ENCODE data around the gene HCRT. TPM values are rescaled to one million over a fixed set of nuclear protein-coding genes. Genes with fewer than 3 reads are reported as not detected.

The HCRT gene
- total RNA-seq, 3 donors from 2014 or later (not counting 1 experiment from before 2014, with no cell fraction given) = not detected

DNA sequence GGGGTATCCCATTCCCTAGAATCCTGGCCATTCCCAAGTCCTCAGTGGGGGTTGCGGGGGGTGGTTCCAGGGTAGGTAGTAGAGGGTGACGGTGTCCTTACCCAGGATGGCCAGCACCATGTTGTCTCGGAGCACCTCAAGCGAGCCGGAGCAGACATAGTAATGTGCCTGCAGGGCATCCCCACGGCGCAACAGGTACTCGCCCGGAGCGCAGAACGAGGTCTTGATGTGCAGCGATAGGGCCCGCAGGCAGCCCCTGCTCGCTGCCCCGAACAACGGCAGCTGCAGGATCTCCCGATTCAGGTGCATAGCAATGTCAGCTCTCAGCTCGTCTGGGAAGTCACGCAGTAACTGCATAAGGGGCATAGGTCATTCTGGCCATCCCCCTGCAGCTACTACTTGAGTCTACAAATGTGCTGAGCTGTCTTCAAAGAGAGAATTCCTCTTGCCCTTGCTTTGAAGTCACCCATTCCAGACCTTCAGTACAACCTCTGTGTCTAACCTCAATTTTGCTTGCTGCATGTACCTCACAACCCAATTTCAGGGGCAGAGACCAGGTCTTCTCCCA, 19.0 kb downstream of the HCRT start:
- Mint-ChIP-seq H3K4me3 (no peak overlapping the region), H3K9me3 (no peaks in the 10 kb centered on the region), H3K27me3 (ENCODE audit: low read depth in 2 of 2) (peaks cover 0 to 6% of the 10 kb centered on the region in 2 donors), H3K27ac (no peak overlapping the region), H3K36me3 (no peaks in the 10 kb centered on the region), H3K4me1 (peaks cover 0 to 4% of the 10 kb centered on the region in 2 donors)
- WGBS (ENCODE audit: insufficient coverage) = 95% methylated on average over 19 of the region's 19 CpGs
- Histone ChIP-seq H3K36me3 (ENCODE audit: control insufficient read depth, insufficient read depth, low read length) (no peaks in the 10 kb centered on the region), H3K4me1 (ENCODE audit: control insufficient read depth, insufficient read depth, low read length) (peaks cover 6% of the 10 kb centered on the region), H3K27ac (ENCODE audit: low read length) (no peak overlapping the region), H3K4me3 (ENCODE audit: low read length) (no peak overlapping the region), H3K27me3 (ENCODE audit: control insufficient read depth, insufficient read depth, low read length) (no peaks in the 10 kb centered on the region), H3K9me3 (ENCODE audit: control insufficient read depth, insufficient read depth, low read length) (no peaks in the 10 kb centered on the region)
- ATAC-seq = no peak
- no peak for DNase-seq
- intact Hi-C loops (cut with micrococcal nuclease) = no loop called here
- TF ChIP-seq, protein P1, sequence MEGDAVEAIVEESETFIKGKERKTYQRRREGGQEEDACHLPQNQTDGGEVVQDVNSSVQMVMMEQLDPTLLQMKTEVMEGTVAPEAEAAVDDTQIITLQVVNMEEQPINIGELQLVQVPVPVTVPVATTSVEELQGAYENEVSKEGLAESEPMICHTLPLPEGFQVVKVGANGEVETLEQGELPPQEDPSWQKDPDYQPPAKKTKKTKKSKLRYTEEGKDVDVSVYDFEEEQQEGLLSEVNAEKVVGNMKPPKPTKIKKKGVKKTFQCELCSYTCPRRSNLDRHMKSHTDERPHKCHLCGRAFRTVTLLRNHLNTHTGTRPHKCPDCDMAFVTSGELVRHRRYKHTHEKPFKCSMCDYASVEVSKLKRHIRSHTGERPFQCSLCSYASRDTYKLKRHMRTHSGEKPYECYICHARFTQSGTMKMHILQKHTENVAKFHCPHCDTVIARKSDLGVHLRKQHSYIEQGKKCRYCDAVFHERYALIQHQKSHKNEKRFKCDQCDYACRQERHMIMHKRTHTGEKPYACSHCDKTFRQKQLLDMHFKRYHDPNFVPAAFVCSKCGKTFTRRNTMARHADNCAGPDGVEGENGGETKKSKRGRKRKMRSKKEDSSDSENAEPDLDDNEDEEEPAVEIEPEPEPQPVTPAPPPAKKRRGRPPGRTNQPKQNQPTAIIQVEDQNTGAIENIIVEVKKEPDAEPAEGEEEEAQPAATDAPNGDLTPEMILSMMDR (IDR thresholded peaks at IDR 0.05) = no peak

DNA sequence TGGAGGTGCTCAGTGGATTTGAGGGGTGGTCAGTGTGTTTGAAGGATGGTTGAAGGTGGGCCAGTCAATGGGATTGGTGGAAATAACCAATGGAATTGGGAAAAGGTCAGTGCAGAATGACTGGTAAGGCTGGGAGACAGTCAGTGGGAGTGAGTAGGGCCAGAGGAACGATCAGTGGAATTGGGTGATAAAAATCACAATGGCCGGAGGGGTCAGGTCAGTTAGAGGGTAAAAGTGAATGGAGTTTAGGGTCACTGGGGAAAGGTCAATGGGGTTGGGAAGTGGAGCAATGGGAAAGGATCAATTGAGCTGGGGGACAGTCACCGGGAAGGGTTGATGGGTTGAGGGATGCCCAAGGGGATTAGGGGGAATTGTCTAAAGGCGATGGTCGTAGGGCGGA, 19.5 kb downstream of the HCRT start:
- ATAC-seq (no peak), DNase-seq (no peak)
- no peak overlapping the region for H3K4me3 ChIP-seq (ENCODE audit: low read length)
- H3K27ac ChIP-seq (ENCODE audit: low read length) = no peak overlapping the region
- no peaks in the 10 kb centered on the region for H3K27me3 ChIP-seq (ENCODE audit: control insufficient read depth, insufficient read depth, low read length)
- H3K4me1 ChIP-seq (ENCODE audit: control insufficient read depth, insufficient read depth, low read length) = peaks cover 8% of the 10 kb centered on the region
- H3K27me3 Mint-ChIP-seq (ENCODE audit: low read depth in 2 of 2) = peaks cover 0 to 6% of the 10 kb centered on the region in 2 donors
- TF ChIP-seq, protein P1 (IDR thresholded peaks at IDR 0.05) = no peak
- H3K9me3 Mint-ChIP-seq = no peaks in the 10 kb centered on the region
- no peaks in the 10 kb centered on the region for H3K36me3 ChIP-seq (ENCODE audit: control insufficient read depth, insufficient read depth, low read length)
- no peaks in the 10 kb centered on the region for H3K36me3 Mint-ChIP-seq
- no peak overlapping the region for H3K4me3 Mint-ChIP-seq
- no peaks in the 10 kb centered on the region for H3K9me3 ChIP-seq (ENCODE audit: control insufficient read depth, insufficient read depth, low read length)
- WGBS (ENCODE audit: insufficient coverage) = 96% methylated on average over 6 of the region's 6 CpGs
- intact Hi-C loops (cut with micrococcal nuclease) = no loop called here
- H3K4me1 Mint-ChIP-seq = peaks cover 0 to 4% of the 10 kb centered on the region in 2 donors
- no peak overlapping the region for H3K27ac Mint-ChIP-seq

DNA sequence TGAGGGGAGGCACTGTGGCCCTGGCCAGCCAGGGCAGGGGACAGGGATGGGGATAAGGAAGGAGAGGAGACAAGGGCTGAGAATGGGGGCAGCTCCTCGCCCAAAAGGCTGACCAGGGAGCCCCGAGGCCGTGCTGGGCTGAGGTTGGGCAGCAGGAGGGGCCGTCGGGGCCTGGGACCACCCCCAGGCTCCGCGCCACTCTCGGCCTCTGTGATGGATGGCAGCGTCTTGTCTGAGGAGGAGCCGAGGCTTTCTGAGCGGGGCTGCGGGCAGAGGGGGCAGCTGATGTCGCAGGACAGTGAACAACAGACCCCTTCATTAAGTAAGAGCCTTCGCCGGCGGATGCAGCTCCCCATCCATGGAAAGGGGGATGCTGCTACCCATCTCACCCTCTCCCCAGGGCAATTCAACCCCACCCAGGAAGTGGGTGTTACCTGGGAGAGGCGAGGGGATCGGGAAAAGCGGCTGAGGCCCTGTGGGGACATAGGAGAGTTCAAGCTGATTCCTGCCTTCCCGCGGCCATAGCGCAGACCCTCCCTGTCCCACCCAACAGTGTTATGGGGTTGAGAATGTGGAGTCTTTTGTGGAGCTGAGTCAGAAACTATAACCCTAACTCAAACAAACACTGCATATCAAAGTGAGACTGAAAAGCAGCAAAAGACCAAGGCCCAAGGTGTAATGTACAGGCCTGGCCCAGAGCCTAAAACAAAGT, 21.4 kb downstream of the HCRT start:
- H3K4me1 ChIP-seq (ENCODE audit: control insufficient read depth, insufficient read depth, low read length) = peaks cover 8% of the 10 kb centered on the region
- Mint-ChIP-seq H3K9me3 (no peaks in the 10 kb centered on the region), H3K27me3 (ENCODE audit: low read depth in 2 of 2) (peaks cover 0 to 3% of the 10 kb centered on the region in 2 donors), H3K27ac (no peak overlapping the region), H3K4me1 (peaks cover 0 to 4% of the 10 kb centered on the region in 2 donors), H3K4me3 (no peak overlapping the region), H3K36me3 (no peaks in the 10 kb centered on the region)
- TF ChIP-seq, protein P1 (IDR thresholded peaks at IDR 0.05) = no peak
- WGBS (ENCODE audit: insufficient coverage) = 88% methylated on average over 16 of the region's 22 CpGs
- H3K27ac ChIP-seq (ENCODE audit: low read length) = no peak overlapping the region
- DNase-seq (no peak), ATAC-seq (no peak)
- no peaks in the 10 kb centered on the region for H3K36me3 ChIP-seq (ENCODE audit: control insufficient read depth, insufficient read depth, low read length)
- H3K9me3 ChIP-seq (ENCODE audit: control insufficient read depth, insufficient read depth, low read length) = no peaks in the 10 kb centered on the region
- H3K4me3 ChIP-seq (ENCODE audit: low read length) = no peak overlapping the region
- intact Hi-C loops (cut with micrococcal nuclease) = no loop called here
- H3K27me3 ChIP-seq (ENCODE audit: control insufficient read depth, insufficient read depth, low read length) = no peaks in the 10 kb centered on the region
